Adrenal gland (tissue), 5 donors: ENCODE data around the gene DNA2.
"Not testable (repeated sequence)": the region's sequence is repeated elsewhere in the genome, so short reads cannot be mapped to it uniquely, and the experiment has no call there.

Experiments used
- POLR2A ChIP-seq, 2 donors: fragments of 450-650 bp; IDR thresholded peaks; one replicate each; pipeline ENCODE4 v1.6.1; 2017; ENCODE audit warnings: antibody characterized with exemption in 2 of 2, mild to moderate bottlenecking in 2 of 2, moderate library complexity in 1 of 2
- TF ChIP-seq, protein P1 (sequence below), 6 experiments: fragments of 450-650 bp in 4 of 6; fragments of 200-600 bp in 2 of 6; sonication (generic) in 1 of 6; IDR thresholded peaks; 1 replicate in 5 of 6; 2 replicates in 1 of 6; pipeline versions ENCODE4 v1.5.1 to v1.8.0; 2016 to 2021; ENCODE audit warnings: antibody characterized with exemption in 6 of 6, mild to moderate bottlenecking in 2 of 6, moderate library complexity in 1 of 6
- donor health status: DM: no; HTN: no; CAD: no.

DNA sequence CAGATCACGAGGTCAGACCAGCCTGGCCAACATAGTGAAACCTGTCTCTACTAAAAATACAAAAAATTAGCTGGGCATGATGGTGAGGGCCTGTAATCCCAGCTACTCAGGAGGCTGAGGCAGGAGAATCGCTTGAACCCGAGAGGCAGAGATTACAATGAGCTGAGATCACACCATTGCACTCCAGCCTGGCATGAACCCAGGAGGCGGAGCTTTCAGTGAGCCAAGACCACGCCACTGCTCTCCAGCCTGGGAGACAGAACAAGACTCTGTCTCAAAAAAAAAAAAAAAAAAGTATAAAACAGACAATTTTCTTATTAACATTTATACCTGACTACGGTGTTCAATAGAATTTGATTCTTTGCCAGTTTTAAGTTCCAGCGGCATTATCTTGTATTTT lies 22.1 kb downstream of the DNA2 start:
- TF ChIP-seq, protein P1, sequence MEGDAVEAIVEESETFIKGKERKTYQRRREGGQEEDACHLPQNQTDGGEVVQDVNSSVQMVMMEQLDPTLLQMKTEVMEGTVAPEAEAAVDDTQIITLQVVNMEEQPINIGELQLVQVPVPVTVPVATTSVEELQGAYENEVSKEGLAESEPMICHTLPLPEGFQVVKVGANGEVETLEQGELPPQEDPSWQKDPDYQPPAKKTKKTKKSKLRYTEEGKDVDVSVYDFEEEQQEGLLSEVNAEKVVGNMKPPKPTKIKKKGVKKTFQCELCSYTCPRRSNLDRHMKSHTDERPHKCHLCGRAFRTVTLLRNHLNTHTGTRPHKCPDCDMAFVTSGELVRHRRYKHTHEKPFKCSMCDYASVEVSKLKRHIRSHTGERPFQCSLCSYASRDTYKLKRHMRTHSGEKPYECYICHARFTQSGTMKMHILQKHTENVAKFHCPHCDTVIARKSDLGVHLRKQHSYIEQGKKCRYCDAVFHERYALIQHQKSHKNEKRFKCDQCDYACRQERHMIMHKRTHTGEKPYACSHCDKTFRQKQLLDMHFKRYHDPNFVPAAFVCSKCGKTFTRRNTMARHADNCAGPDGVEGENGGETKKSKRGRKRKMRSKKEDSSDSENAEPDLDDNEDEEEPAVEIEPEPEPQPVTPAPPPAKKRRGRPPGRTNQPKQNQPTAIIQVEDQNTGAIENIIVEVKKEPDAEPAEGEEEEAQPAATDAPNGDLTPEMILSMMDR (IDR thresholded peaks at IDR 0.05), result not testable (repeated sequence)
- TF ChIP-seq POLR2A (IDR thresholded peaks at IDR 0.05), result not testable (repeated sequence)
